Stimulated activated naive CD8-positive, alpha-beta T cell treated with anti-CD3 and anti-CD28 coated beads, Interleukin-15, Interleukin-2, amounts not matched to agents 100 U/mL and 50 U/mL, for 24 hours (primary cell): ENCODE measurements around the gene ABHD17A.
A peak's percentile ranks its signal among the peaks of the same experiment; 100 is the strongest.

Experiments used
- ATAC-seq: fragments of 150-1000 bp; cut with Tn5 transposase; one replicate; pipeline ENCODE4 v1.10.0; 2021
- DNase-seq: peaks from one replicate; pipeline ENCODE4 v3.0.0; 2021

Gene ABHD17A

DNA sequence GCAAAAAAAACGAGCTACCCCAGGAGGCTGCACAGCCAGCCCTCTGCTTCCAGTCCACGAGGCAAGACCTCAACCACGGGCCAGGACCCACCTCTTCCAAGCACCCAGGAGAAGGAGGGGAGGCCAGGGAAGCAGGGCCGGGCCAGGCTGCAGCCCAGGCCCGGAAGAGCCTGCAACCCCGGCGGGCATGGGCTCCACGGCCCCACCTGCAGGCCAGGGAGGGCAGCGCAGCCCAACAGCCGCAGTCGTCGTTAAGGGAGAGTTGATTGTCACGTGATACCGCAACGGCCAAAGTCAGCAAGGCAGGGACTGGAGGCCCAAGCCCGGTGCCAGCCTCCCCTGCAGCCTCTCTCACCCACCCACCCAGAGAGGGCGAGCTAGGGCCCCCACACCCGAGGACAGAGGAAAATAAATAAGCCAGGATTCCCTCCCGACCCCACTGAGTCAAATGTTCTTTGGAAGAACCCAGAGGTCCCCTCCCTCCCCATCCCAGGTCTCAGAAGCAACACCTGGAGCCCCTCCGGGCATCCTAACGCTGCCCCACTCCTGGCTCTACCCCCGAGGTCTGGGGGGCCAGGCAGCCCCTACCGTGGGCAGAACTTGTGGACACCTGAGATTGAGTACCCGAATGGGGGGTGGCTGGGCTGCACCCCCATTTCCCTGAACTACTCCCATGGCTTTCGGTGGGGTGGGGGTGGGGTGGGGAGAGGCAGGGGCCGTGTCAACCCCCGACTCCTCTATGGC lies 31.8 kb downstream of the ABHD17A start:
- DNase-seq (peak; percentile 90), ATAC-seq (peak; percentile 13)

DNA sequence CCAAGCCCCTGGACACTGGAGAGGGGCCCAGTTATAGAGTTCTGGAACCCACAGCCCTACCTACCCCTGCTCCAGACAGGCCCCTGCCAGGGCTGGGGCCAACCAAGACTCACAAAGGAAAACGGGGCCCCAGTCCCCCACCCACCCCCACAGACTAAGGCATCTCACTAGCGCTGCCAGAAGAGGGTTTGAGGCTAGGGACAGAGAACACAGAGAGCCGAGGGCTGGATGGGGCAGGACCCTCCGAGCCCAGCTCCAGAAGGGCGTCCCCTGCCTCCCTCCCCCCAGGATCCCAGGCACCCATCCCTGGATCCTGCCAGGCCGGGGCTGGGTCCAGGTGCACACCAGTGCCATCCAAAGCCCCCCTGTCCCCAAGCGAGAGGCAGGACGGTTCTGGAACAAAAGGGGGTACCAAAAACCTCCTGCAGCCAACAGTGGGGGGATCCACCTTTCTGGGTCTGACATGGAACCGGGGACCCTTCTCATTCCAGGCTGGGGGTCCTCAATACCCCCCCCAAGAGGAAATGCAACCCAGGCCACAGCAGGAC lies 32.6 kb downstream of the ABHD17A start:
- DNase-seq = no peak
- no peak for ATAC-seq

DNA sequence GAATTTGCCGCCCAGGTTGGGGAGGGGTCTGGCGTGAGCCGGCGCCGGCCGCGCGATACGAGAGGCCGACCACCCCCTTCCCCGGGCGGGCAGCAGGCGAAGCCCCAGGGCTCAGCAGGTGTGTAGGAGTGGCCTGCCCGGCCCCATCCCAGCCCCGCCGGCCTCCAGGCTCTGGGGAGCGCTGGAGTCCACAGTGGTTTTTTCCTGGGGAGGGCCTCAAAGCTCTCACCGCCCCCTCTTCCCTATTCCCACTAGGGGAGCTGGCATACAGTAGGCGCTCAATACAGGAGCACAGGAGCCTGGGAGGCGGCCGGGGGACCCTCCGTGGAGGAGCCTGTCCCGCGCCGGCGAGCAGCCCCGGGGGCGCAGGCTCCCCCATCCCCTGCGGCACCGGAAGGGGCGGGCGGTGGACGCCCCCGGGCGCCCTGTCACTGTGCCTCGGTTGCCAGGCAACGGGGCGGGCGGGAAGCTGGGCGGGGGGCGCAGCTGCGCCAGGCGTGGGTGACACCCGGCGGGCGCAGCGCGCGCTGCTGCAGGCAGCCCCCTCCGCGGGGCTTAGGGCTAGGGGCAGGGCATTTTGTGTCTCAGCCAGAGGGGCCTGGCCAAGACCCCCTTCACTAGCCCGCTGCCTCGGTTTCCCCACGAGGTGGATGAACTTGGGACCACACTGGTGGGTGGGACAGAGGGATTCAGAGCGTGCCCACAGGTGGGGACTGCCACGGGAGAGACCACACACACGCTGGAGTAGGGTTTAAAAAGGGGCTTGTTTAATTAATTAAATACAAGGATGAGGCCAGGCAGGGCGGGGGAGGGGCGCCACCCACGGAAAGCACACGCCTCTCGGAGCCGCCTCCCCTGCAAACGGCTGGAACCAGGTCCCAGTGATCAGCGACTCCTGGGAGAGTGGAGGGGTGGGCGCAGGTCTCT lies 33.4 kb downstream of the ABHD17A start:
- peak; percentile 67 for DNase-seq
- ATAC-seq = no peak

- ATAC-seq = no peak
These were observed 34.3 kb downstream of the ABHD17A start for GRCh38 chr19:1850809-1851653.

GRCh38 chr19:1849886-1850398 lies 35.4 kb downstream of the ABHD17A start:
- DNase-seq = no peak
- no peak for ATAC-seq

More at GRCh38 chr19:1850809-1851653, 34.3 kb downstream of the ABHD17A start:
- no peak for DNase-seq

DNA sequence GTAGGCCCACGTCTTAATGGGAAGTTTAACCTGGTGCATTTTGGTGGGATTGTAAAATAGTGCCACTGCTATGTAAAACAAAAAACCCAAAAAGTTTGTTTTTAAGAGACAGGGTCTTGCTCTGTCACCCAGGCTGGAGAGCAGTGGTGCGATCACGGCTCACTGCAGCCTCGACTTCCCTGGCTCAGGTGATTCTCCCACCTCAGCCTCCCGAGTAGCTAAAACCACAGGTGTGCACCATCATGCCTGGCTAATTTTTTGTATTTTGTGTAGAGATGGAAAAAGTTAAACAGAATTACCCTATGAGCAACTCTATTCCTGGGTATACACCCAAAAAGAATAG lies 36.2 kb downstream of the ABHD17A start:
- ATAC-seq (no peak), DNase-seq (no peak)

- peak; percentile 98 for DNase-seq
- peak; percentile 74 for ATAC-seq
These were observed 36.7 kb downstream of the ABHD17A start, which contains the start of gene REXO1 for GRCh38 chr19:1848399-1849131. REXO1 (minus strand) TSS chr19:1848483; CDS start chr19:1848358, 125 bp downstream.

GRCh38 chr19:1847684-1848398 lies 37.5 kb downstream of the ABHD17A start:
- ATAC-seq = peak; percentile 16
- peak; percentile 62 for DNase-seq

DNA sequence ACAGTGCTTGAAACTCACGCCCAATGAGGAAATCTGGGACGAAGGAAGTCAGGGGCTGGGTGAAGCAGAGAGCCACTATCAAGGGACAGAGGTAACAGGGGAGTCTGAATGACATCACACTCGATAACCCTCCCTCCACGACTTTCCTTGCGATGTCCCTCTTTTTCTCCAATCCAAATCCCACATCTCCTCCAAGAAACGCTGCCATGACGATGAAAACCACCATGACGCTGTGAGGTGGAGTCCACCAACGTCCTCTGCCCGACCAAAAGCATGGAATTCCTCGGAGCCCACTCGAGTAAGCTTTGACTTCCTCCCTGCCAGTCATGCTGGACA lies 38.0 kb downstream of the ABHD17A start:
- ATAC-seq (no peak), DNase-seq (no peak)

DNA sequence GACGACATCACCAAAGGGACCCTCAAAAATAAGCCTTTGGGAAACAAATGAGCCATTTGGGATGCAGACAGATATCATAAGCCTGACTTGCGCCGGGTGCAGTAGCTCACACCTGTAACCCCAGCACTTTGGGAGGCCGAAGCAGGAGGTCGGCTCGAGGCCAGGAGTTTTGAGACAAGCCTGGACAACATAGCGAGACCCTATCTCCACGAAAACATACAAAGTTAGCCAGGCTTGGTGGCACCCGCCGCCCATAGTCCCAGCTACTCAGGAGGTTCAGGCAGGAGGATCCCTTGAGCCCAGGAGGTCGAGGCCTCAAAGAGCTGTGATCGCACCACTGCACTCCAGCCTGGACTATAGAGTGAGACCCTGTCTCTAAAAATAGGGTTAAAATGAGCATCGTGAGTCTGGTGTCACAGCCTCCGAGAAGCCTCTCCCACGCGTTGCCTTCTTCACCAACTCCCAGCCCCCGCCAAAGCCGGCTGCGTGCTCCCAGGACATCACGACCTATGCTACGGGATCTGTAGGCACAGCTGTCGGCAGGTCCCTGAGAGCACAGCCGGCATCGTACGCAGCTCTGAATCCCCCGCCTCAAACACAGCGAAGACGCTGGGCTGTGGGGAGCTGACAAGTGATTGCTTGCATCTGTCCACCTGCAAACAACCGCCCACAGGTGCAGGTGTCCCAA lies 38.6 kb downstream of the ABHD17A start:
- DNase-seq = no peak
- ATAC-seq = no peak

DNA sequence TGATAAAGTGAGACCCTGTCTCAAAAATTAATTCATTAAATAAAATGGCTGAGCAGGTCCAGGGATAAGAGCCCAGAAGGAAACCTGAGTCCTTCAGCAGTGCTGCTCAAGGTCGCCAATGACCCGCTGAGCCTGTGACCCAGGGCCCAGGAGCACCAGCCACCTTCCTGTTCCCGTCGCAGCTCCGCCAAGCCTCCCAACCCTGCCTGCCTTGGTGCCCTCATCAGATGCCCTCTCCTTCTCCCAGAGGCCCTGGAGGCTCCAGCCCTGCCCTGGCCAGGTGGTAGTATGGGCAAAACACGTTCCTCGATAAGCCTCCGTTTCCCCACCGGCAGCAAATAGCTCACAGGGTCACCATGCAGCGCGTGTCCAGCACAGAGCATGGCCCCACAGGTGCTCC lies 39.7 kb downstream of the ABHD17A start:
- ATAC-seq = no peak
- DNase-seq = no peak

DNA sequence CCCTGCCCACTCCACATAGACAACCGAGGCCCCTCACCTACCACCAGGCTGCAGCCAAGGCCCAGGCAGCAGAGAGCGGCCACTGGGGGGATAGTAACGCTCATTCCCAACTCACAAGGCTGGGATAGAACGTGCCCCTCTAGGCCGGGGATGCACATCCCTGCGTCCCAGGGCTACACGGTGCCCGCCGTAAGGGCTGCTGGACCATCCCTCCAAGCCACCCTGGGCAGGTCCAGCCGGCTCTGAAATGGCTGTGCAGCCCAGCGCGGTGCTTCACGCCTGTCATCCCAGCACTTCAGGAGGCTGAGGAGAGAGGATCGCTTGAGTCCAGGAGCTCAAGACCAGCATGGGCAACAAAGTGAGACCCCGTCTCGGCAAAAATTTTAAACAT lies 40.2 kb downstream of the ABHD17A start:
- ATAC-seq (no peak), DNase-seq (no peak)

DNA sequence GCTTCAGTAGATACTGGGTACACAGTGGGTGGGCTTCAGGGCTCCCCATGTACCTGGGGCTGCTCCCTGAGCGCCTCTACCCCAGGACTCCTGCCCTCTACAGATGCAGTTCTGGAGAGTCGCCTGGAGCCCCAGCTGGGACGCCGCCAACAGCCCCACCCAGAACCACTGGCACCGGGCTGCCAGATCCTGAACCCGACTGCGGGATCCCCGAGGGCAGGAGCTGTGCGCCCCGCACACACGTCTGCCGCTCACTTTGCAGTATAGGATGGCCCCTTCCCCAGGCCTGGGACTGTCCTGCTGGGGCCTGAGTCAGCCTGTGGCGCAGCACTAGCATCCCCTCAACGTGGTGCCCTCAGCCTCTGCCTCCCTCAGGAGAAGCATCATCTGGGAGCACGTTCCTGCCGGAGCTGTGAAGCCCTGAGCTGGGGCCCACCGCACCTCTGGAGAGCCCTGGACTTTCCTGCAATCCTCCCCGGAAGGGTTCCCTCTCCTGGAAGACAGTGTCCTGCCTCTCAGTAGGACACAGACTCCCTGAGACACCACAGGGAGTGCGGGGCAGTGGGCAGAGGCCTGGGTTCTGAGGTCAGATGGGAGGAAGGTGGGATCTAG lies 40.7 kb downstream of the ABHD17A start:
- DNase-seq (no peak), ATAC-seq (no peak)

DNA sequence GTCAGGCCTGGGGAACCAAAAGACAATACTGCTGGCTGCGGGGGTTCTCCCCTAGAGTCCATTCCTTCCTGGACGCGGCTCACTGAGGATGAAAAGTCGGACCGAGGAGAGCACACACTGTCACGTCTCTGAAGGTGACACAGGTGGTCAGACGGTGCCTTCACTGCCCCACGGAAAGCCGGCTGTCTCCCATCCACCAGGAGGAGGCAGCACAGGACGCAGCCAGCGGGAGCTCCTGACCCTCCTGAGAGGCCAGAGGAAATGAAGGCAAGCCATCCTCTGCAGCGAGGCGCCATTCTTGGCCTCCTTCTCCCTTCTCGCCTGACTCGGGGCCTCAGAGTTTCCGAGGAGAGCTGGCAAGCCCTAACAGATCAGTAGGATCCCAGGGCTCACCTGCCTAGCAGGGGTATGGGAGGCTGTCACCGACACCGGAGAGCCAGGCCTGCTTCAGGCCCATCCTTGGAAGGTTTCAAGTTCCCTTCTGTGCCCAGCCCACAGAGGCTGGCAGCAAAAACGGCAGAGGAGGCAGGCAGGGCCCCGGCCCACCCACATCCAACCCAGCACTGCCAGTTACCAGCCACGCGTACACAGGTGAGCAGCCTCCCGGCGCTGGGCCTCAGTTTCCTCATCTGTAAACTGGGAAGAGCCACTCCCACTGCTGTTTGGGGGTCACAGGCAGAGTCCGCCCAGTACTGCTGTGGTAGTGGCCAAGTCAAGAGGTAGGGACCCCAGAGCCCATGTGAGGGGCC lies 41.5 kb downstream of the ABHD17A start:
- DNase-seq (no peak), ATAC-seq (no peak)

DNA sequence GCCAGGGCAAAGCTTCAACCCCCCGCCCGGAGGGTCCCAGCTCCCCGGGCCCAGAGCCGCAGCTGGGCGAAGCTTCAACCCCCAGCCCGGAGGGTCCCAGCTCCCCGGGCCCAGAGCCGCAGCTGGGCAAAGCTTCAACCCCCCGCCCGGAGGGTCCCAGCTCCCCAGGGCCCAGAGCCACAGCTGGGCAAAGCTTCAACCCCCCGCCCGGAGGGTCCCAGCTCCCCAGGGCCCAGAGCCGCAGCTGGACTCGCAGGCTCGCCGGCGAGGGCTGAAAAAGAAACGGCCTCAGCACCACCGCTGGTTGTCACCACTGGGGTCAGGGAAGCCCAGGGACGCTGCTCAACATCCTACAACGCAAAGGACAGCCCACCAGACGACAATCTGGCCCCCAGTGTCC lies 42.2 kb downstream of the ABHD17A start:
- DNase-seq (no peak), ATAC-seq (no peak)

GRCh38 chr19:1841209-1841924 lies 43.9 kb downstream of the ABHD17A start:
- ATAC-seq = no peak
- DNase-seq = no peak

GRCh38 chr19:1840541-1841115 lies 44.7 kb downstream of the ABHD17A start:
- DNase-seq = no peak
- no peak for ATAC-seq
